GM10266 (cell line): ENCODE results near the gene STK32B.

Experiments used
- DNase-seq: peaks from one replicate; pipeline ENCODE4 v3.0.0; 2012; ENCODE audit errors: extremely low spot score
- TF ChIP-seq, protein P1 (sequence below): IDR thresholded peaks from 2 replicates; pipeline ENCODE4 v1.5.1; 2012; ENCODE audit warnings: mild to moderate bottlenecking, low read depth; ENCODE audit not compliant: control insufficient read depth, insufficient read depth; ENCODE audit errors: missing control alignments

The STK32B gene

DNA sequence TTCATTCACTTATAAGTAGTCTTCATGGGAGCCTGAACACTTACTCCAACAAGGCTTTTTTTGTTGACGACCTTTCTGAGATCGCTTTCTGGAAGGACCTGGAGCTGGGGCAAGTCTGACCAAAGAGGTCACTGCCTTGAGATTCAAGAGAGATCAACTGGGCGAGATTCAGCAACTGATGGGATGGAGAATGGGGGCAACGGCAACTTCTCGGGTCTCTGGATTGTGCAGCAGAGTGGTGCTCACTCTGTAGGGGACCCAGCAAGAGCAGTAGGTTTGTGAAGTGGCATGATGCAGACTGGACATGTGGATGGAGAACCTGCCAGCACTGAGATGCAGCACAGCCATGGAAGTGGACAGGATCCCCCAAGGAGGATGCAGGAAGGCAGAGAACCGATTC is 369.0 kb downstream of the STK32B start:
- TF ChIP-seq, protein P1, sequence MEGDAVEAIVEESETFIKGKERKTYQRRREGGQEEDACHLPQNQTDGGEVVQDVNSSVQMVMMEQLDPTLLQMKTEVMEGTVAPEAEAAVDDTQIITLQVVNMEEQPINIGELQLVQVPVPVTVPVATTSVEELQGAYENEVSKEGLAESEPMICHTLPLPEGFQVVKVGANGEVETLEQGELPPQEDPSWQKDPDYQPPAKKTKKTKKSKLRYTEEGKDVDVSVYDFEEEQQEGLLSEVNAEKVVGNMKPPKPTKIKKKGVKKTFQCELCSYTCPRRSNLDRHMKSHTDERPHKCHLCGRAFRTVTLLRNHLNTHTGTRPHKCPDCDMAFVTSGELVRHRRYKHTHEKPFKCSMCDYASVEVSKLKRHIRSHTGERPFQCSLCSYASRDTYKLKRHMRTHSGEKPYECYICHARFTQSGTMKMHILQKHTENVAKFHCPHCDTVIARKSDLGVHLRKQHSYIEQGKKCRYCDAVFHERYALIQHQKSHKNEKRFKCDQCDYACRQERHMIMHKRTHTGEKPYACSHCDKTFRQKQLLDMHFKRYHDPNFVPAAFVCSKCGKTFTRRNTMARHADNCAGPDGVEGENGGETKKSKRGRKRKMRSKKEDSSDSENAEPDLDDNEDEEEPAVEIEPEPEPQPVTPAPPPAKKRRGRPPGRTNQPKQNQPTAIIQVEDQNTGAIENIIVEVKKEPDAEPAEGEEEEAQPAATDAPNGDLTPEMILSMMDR: no peak

DNA sequence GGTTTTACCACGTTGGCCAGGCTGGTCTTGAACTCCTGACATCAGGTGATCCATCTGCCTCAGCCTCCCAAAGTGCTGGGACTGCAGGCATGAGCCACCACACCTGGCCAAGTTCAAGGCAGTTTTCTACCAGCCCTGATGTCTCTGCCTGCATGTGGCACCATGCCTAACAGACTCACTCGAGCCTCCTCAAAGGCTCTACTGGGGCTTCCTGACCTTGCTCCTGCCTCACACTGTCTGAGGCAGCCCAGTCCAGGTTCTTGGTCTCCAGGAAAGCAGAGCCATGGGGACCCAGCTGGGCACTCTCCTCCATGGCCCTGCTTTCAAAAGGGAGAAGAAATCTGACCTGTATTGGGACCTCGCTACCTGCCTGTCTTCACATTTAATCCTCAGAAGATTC is 370.1 kb downstream of the STK32B start:
- no peak for DNase-seq
- TF ChIP-seq, protein P1: no peak

More for the DNA sequence above, 369.0 kb downstream of the STK32B start:
- DNase-seq: no peak

- no peak for DNase-seq
- TF ChIP-seq, protein P1: no peak
Observed at GRCh38 chr4:5422195-5422594, 370.9 kb downstream of the STK32B start.

- TF ChIP-seq, protein P1: no peak
- no peak for DNase-seq
Observed at GRCh38 chr4:5423670-5424069, 372.4 kb downstream of the STK32B start.

- TF ChIP-seq, protein P1: no peak
Observed at GRCh38 chr4:5424211-5424610, 372.9 kb downstream of the STK32B start.

GRCh38 chr4:5424901-5425300 is 373.6 kb downstream of the STK32B start:
- TF ChIP-seq, protein P1: no peak
- no peak for DNase-seq

More at GRCh38 chr4:5424211-5424610, 372.9 kb downstream of the STK32B start:
- DNase-seq: no peak

DNA sequence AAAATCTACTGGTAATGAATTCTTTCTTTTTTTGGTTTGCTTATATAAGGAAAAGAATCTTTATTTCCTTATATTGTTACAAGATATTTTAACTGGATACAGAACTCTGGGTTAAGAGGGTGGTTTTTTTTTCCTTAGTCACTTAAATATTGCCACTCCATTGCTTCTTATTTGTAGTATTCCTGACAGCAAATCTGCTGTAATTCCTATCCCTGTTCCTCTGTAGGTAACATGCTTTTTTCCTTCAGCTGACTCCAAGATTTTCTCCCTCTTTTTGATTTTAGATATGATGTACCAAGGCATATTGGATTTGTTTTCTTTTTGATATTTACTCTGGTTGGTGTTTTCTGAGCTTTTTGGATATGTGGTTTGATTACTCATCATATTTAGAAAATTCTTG is 378.5 kb downstream of the STK32B start:
- DNase-seq: no peak

More for the DNA sequence above, 378.5 kb downstream of the STK32B start:
- TF ChIP-seq, protein P1: no peak
